GM13976 (cell line): ENCODE data around the gene LYRM2.

Source experiments
- DNase-seq: peaks from one replicate; pipeline ENCODE4 v3.0.0; 2012; ENCODE audit warnings: low spot score
- in situ Hi-C: fragments of 300-500 bp; cut with MboI; formaldehyde crosslinking; loops from one replicate; pipeline ENCODE4 v1.12.0; 2022; ENCODE audit warnings: low sequenced_read_pairs, mixed read lengths, inconsistent platforms; ENCODE audit not compliant: unreplicated experiment
- TF ChIP-seq, protein P1 (sequence below): IDR thresholded peaks from 2 replicates; pipeline ENCODE4 v1.5.1; 2012; ENCODE audit warnings: borderline replicate concordance, mild to moderate bottlenecking; ENCODE audit not compliant: insufficient read depth; ENCODE audit errors: extremely low read depth, missing control alignments, control extremely low read depth

The LYRM2 gene

DNA sequence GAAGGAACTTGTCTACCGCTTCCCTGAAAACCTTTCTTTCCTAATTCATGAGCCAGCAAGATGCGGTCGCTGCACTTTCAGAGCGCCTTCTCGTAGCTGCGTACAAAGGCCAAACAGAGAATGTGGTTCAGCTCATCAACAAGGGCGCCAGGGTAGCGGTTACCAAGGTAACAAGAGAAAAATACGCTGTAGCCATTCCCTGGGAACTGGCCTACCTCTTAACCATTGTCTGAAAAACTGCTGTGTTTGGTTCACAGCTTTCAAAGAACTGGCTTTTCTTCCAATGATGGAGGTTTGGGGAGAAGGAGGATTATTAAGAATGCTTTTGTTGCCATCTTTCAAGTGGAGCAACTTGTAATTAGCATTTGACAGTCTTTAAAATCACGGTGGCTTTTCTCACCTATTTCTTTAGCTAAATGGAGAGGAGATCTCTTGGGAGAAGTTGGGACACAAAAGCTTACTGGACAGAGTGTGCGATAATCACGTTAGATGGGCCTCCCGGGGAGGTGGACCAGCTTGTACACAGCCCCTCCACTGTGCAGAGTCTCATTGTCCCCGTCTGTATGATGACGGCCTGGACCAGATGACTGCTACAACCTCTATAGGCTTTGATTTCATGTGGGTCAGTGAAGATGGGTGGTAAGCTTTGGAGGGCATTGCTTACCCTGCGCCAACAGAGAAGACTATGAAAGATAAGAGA, 71.5 kb downstream of the LYRM2 start:
- DNase-seq, result no peak
- TF ChIP-seq, protein P1, sequence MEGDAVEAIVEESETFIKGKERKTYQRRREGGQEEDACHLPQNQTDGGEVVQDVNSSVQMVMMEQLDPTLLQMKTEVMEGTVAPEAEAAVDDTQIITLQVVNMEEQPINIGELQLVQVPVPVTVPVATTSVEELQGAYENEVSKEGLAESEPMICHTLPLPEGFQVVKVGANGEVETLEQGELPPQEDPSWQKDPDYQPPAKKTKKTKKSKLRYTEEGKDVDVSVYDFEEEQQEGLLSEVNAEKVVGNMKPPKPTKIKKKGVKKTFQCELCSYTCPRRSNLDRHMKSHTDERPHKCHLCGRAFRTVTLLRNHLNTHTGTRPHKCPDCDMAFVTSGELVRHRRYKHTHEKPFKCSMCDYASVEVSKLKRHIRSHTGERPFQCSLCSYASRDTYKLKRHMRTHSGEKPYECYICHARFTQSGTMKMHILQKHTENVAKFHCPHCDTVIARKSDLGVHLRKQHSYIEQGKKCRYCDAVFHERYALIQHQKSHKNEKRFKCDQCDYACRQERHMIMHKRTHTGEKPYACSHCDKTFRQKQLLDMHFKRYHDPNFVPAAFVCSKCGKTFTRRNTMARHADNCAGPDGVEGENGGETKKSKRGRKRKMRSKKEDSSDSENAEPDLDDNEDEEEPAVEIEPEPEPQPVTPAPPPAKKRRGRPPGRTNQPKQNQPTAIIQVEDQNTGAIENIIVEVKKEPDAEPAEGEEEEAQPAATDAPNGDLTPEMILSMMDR, result no peak
- in situ Hi-C loops, result no loop called here

DNA sequence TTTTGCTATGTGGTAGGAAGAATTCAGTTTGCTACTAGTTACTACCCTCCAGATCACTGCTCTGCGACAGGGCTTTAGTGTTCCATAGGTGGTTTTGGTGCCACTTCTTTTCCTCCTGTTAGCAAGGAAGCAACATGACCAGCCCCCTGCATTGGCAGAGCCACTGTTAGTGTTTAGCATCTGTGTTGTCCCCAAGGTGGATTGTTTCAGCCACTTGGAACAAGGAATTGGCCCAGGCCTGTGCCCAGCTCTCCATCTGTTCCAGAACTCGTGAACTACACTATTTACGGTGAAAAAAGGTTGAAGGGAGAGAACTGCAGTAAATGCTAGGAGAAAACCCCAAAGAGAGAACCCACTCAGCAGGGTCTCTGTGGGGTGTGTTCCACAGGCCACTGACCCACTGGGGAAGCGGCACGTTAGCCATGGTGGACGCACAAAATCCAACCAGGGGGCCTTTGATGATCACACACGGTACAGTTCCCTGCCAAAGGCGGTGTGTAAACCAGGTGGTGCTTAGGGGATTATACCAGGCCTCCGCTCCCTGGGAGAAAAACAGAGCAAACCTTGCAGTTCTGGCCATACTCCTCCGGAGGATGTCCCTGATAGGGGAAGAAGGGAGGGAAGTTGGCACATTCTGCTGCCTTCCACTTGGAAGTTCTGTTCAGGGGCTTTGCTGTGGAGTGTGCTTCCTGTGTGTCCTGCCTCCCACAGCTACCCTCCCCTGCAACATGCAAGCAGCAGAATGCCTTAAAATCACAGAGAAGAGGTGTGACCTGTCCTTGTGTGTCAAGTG, 72.3 kb downstream of the LYRM2 start:
- no peak for DNase-seq
- in situ Hi-C loops, result no loop called here
- TF ChIP-seq, protein P1, result no peak

DNA sequence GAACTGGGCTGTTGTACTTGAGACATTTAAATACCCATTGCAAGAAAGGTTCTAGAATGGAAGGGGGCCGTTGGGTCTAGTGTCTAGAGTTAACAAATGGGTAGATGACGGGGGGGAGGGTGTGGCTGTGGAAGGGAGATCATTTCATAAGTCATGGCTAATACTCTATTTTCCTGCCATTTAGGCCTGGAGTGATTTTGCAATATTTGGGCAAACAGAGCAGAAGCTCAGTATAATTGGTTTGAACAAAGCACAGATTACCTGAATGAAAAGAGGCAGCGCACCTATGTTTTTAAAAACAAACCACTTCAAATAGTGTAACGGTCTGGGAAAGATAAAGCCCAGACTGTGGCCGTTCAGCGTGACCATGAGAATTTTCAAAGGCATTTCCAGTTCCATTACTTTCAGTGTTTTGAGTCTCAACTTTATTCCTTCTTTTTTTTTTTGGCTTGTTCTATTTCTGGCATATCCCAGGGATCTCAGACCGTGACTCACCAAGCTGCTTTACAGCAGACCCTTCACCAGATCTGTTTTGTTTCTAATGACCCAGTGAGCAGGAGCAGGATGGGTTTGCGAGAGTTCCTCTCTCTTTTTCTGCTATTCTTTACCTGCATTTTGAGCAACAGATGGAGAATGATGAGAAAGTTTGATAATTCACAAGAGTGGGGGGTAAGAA, 73.7 kb downstream of the LYRM2 start:
- TF ChIP-seq, protein P1, result no peak
- in situ Hi-C loops, result no loop called here
- DNase-seq, result no peak

DNA sequence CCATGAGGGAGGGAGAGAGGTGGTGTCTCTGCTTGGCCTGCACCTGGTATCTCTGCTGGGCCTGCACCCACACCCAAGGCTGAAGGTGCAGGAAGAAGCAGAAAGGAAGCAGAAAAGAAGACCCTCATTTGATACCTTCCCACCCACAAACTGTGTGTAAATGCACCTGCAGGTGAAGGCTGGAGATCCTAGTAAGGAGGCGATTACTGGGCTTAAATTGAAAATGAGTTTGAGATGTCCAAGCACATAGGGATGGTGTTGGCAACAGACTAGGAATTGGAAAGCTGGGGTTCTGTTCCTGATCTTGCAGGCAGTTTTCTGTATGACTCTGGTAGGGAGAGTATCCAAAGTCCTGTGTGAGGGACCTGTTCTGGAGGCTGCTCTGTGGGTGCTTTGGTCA, 74.7 kb downstream of the LYRM2 start:
- in situ Hi-C loops, result no loop called here
- TF ChIP-seq, protein P1, result no peak
- DNase-seq, result no peak

DNA sequence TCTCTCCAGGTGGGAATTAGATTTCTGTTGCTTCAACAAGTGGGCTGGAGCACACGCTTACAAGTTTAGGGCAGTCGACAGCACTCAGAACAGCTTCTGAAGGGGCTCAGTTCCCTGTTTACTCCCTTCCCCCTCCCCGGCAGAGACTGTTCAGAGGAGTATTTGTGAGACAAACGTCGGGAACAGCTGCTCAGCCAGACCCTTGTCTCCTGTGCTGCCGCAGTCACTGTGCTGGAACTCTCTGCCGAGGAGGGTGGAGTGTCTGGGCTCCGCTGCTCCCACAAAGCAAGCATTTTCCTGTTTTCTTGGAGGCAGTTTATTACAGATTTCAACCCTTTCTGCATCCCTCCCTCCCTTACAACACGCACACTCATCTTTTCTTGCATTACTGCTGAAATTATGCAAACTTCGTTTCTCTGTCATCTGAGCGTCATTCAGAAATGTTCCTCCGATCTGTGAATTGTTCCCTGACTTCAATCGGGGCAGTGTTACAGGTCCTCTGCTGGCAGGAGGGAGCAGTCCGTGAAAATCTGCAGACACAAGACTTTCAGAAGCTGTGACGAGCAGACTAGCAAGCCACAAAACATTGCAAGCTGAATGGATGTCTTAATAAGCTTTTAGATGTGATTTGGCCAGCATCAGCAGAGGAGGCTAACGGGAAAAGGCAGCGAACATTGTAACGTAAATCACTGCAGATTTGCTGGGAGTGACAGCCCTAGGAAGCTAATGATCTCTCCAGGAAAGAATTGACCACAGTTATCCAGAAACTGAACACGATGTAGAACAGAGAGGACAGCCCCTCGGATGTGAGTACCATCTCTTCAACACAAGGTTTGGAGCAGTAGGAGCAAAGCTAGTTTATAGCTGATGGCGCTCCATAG, 76.2 kb downstream of the LYRM2 start:
- no peak for DNase-seq
- in situ Hi-C loops, result no loop called here

More for the DNA sequence above, 76.2 kb downstream of the LYRM2 start:
- TF ChIP-seq, protein P1, result no peak
